K562 (cell line): ENCODE data around the gene HS3ST3B1. TPM values are rescaled to one million over a fixed set of nuclear protein-coding genes. Genes with fewer than 3 reads are reported as not detected.
A peak's percentile ranks its signal among the peaks of the same experiment; 100 is the strongest.

Source experiments
- BRF2 ChIP-seq: IDR thresholded peaks from 3 replicates; pipeline ENCODE4 v1.6.1; 2011; ENCODE audit warnings: borderline replicate concordance, mild to moderate bottlenecking; ENCODE audit not compliant: insufficient read length, insufficient read depth
- CEBPZ ChIP-seq: fragments of 150-350 bp; IDR thresholded peaks from 2 replicates; pipeline ENCODE4 v1.6.1; 2014; ENCODE audit warnings: low read depth, mild to moderate bottlenecking, low read length, borderline replicate concordance
- CXXC5 ChIP-seq: fragments of 250-450 bp; sonication (Bioruptor Pico); IDR thresholded peaks from 2 replicates; pipeline ENCODE4 v1.8.0; 2022; ENCODE audit warnings: inconsistent platforms, mild to moderate bottlenecking, moderate library complexity
- FIP1L1 ChIP-seq: fragments of 200-400 bp; formaldehyde crosslinking; IDR thresholded peaks from 2 replicates; pipeline ENCODE4 v1.6.1; 2018; ENCODE audit warnings: mild to moderate bottlenecking, low read depth, low read length; ENCODE audit not compliant: poor library complexity, severe bottlenecking
- FOXK2 ChIP-seq, 2 experiments: fragments of 450-650 bp; IDR thresholded peaks in 1 of 2; conservative IDR thresholded peaks in 1 of 2; 2 replicates each; pipeline ENCODE4 v1.6.1; 2016; ENCODE audit warnings: low read depth in 2 of 2, mild to moderate bottlenecking in 1 of 2
- FOXP4 ChIP-seq: sonication (generic); formaldehyde crosslinking; IDR thresholded peaks from 2 replicates; pipeline ENCODE4 v1.8.0; 2022; ENCODE audit warnings: mild to moderate bottlenecking, missing genetic modification reagents, borderline replicate concordance
- SLC30A9 ChIP-seq: fragments of 250-450 bp; sonication (Bioruptor Pico); IDR thresholded peaks from 2 replicates; pipeline ENCODE4 v1.8.0; 2022; ENCODE audit warnings: mild to moderate bottlenecking, moderate library complexity
- ZNF318 ChIP-seq, 2 experiments: fragments of 450-650 bp; IDR thresholded peaks; 2 replicates each; pipeline ENCODE4 v1.6.1; 2016; ENCODE audit warnings: mild to moderate bottlenecking in 2 of 2, borderline replicate concordance in 1 of 2, low read depth in 1 of 2, moderate library complexity in 1 of 2
- ZNF586 ChIP-seq: fragments of 450-650 bp; formaldehyde crosslinking; conservative IDR thresholded peaks from 2 replicates; pipeline ENCODE4 v1.4.0; 2020; ENCODE audit warnings: mild to moderate bottlenecking, moderate library complexity
- polyA plus RNA-seq, 8 experiments: library from polyadenylated mRNA; depleted of rRNA in 4 of 8; stranded (reverse) in 5 of 8; unstranded in 3 of 8; fragments of >200 nt; fragmentation: Nextera tagmentation in 2 of 8; fragmentation: Illumina TruSeq in 1 of 8; extraction: Ambion mirVana in 2 of 8; extraction: Trizol in 1 of 8; gene quantifications; 2 replicates each; pipeline versions ENCODE4 v1.2.1 to v1.2.3, GENCODE V29; 2011 to 2014; ENCODE audit warnings: inconsistent platforms in 1 of 8, missing spikeins in 1 of 8
- total RNA-seq, 7 experiments: library from RNA; depleted of rRNA in 6 of 7; stranded (reverse); fragments of >200 nt in 6 of 7; fragmentation: Illumina TruSeq in 2 of 7; extraction: Trizol in 2 of 7; gene quantifications; 2 replicates each; pipeline versions ENCODE4 v1.2.1 to v1.2.3, GENCODE V29; 2011 to 2021; ENCODE audit warnings: low replicate concordance in 1 of 7

Gene HS3ST3B1
- total and polyA plus RNA-seq, 9 of the 15 experiments (the other 6 are each of a cell fraction or from before 2014, with no cell fraction given): 1.9 to 12.9 (median 3.7) TPM

- no peak for TF ChIP-seq ZNF318 (IDR thresholded peaks at IDR 0.05; ENCODE audit: borderline replicate concordance in 1 of 2, low read depth in 1 of 2)
- peak; percentile 64 for TF ChIP-seq FIP1L1
- no peak for TF ChIP-seq ZNF586 (CRISPR knock-in tag)
- no peak for TF ChIP-seq FOXP4 (CRISPR knock-in tag)
- TF ChIP-seq CEBPZ: no peak
- TF ChIP-seq BRF2: no peak
- peak; percentile 75 for TF ChIP-seq CXXC5 (CRISPR knock-in tag)
- TF ChIP-seq FOXK2 (conservative IDR thresholded peaks at IDR 0.05 in 1 of 2, IDR thresholded peaks at IDR 0.05 in 1 of 2; ENCODE audit: low read depth in 2 of 2): no peak; a peak in 1 of 4 replicates
- TF ChIP-seq SLC30A9 (CRISPR knock-in tag): no peak
Measured at GRCh38 chr17:14308965-14309879, 8.3 kb downstream of the HS3ST3B1 start (continued).
